ENCODE results near the gene SLC4A7.
"Not testable (repeated sequence)": the region's sequence is repeated elsewhere in the genome, so short reads cannot be mapped to it uniquely, and the experiment has no call there.

SLC4A7 gene

GRCh38 chr3:27484015-27484844 lies at the start of gene SLC4A7:
Gene SLC4A7, minus strand, starts transcription at chr3:27484384. Its CDS starts 258 bp downstream, at chr3:27484126.
- DNase-seq (ENCODE audit: low read depth in 2 of 2) = peak; percentile 96 to 99

GRCh38 chr3:27533261-27533607 lies 49.0 kb upstream of the SLC4A7 start:
- DNase-seq (ENCODE audit: low read depth in 2 of 2) = no peak

GRCh38 chr3:27532426-27533260 lies 48.5 kb upstream of the SLC4A7 start:
- DNase-seq (ENCODE audit: low read depth in 2 of 2) = no peak

DNA sequence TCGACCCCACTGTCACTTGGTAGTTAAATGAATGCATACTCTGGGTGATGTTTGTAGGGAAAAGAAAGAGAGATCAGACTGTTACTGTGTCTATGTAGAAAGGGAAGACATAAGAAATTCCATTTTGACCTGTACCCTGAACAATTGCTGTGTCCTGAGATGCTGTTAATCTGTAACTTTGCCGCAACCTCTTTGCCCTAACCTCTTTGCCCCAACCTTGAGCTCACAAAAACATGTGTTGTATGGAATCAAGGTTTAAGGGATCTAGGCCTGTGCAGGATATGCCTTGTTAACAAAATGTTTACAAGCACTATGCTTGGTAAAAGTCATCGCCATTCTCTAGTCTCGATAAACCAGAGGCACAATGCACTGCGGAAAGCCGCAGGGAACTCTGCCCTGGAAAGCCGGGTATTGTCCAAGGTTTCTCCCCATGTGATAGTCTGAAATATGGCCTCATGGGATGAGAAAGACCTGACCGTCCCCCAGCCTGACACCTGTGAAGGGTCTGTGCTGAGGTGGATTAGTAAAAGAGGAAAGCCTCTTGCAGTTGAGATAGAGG lies 47.1 kb upstream of the SLC4A7 start:
- DNase-seq (ENCODE audit: low read depth in 2 of 2) = not testable (repeated sequence)

DNA sequence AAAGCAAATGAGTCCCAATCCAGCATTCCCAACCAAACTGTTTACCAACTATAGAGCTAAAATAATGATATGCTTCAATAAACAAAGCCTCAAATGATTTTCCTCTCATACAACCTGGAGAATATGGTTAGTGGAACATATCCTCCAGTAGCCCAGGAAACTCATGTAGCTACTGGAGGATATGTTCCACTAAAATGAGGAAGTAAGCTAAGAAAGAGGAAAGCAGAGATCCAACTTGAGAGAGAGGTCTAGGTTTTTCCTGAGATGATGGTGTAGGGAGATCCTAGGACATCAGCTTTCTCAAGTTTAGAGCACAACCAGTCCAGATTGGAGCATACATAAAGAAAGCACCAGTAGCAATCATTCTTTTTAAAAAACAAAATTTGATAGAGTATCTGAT lies 44.6 kb upstream of the SLC4A7 start:
- DNase-seq (ENCODE audit: low read depth in 2 of 2) = no peak

GRCh38 chr3:27526614-27527315 lies 42.6 kb upstream of the SLC4A7 start:
- no peak for DNase-seq (ENCODE audit: low read depth in 2 of 2)

GRCh38 chr3:27521872-27522265 lies 37.7 kb upstream of the SLC4A7 start:
- DNase-seq (ENCODE audit: low read depth in 2 of 2) = no peak

DNA sequence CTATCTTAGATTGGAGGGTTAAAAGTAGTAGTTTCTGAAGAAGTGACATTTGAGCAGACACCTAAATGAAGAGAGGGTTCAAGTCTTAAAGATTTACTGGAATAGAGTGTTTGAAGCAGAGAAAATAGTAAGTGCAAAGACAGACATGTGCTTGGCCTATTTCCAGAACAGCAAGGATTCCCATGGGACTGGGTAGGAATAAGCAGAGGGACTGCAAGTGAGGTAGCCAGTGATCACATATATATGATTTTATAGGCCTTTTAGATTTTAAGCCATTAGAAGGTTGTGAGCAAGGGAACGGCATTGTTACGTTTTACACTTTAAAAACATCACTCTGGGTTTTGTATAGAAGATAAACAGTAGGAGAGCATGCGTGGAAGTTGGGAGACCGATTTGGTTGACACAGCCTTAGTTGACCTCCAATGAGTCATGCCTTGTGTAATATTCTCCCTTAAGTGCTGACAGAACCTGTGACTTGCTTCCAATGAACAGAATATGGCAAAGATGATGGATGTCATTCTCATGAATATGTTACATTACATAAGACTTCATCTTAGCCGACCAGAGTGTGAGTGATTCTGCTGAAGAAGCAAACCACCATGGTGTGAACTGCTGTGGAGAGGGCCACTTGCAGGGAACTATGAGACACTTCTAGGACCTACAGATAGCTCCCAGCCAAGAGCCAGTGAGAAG lies 37.1 kb upstream of the SLC4A7 start:
- DNase-seq (ENCODE audit: low read depth in 2 of 2) = no peak

DNA sequence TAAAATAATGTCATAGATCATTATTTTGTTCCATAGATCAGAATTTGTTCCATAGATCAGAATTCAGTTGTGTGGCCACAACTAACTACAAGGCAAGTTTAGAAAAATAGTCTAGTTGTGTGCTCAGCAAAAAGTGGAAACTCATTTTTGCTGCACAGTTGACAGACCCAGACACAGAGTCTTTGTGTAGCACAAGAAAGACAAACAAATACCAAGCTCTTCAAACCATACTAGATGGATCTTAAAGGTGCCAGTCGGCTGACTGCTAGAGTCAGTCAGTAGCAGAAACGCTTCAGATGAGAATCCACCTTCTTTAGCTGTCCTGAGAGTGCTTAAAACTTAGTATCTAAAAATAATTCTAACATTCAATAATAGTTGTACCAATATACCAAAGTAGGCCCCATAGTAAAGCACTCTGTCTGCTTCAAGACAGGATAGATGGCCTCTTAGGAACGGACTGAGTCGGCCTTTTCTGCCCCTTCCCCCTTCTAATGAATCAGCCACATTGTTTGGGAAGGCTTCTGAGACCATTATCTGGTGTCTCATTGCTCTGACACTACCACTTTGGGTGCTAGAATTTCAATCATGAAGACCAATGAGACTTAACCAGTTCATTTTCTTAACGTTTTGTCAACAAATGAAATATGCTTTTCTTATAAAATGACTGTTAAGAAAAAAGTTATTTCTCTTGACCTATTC lies 27.7 kb upstream of the SLC4A7 start:
- DNase-seq (ENCODE audit: low read depth in 2 of 2) = no peak

GRCh38 chr3:27509376-27509775 lies 25.2 kb upstream of the SLC4A7 start:
- no peak for DNase-seq (ENCODE audit: low read depth in 2 of 2)

- DNase-seq (ENCODE audit: low read depth in 2 of 2) = no peak
These were observed 24.2 kb upstream of the SLC4A7 start for GRCh38 chr3:27508424-27508823.

DNA sequence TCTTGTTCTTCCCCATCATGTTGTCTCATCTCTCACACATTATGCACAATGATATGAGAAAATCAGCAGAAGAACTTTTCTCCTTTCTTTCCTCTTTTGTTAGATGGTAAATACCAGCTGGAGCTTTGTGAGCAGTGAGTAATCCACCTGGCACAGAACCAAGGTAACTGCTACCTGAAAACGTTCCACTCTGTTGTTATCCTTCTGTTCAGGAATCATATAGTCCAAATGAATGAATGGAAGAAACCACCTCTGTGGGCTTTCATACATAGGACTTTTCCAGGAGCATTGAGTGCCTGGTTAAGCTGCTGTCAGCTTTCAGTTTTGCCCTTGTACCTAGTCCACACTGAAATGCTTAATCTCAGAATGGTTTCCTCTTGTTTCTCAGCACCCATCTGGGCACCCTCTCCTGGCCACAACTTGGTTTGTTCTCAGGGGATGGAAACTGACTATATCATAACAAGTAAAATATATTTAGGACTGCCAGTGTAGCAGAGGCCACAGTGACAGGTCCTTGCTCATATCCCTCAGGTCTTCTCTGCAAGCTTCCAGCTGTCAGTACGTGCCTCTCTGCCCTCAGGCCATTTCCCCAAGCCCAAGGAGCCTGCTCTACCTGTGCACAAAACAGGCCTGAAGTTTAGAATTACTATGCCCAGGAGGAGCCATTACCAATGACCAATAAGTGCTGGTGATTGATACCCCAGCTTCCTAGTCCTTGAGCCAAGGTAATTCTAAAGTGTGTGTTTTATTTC lies 23.5 kb upstream of the SLC4A7 start:
- no peak for DNase-seq (ENCODE audit: low read depth in 2 of 2)

- no peak for DNase-seq (ENCODE audit: low read depth in 2 of 2)
These were observed 22.9 kb upstream of the SLC4A7 start for GRCh38 chr3:27507111-27507510.

DNA sequence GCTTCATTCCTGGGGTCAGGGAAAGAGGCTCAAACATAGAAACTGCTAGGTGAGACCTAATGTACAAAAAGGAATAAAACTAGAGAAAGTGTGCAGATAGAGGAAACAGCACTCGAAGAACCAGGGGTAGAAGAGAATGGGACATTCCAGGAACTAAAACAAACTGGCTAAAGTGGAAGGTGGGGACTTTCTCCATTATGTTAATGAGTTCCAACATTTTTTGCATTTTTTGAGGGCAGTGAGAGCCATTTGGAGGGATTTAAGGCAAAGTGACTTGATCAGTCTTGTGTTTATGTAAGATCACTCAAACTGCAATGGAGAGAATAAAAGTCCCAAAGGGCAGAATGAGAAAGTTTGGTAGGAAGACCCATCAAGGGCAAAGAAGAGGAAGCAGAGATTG lies 20.6 kb upstream of the SLC4A7 start:
- no peak for DNase-seq (ENCODE audit: low read depth in 2 of 2)

- DNase-seq (ENCODE audit: low read depth in 2 of 2) = no peak
These were observed 19.3 kb upstream of the SLC4A7 start for GRCh38 chr3:27503526-27503925.

DNA sequence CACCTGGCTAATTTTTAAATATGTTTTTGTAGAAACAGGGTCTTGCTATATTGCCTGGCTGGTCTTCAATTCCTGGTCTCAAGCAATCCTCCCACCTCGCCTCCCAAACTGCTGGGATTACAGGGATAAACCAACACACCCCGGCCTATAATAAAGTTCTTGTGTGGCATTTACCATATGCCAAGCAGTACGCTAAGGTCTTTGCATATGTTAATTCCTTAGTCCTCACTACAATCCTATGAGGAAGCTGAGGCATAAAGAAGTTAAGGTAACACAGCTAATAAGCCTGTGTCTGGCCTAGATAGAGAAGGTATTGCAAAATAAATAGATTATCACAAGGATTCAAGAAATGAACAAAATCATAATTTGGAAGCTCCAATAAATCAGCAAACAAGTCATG lies 17.6 kb upstream of the SLC4A7 start:
- DNase-seq (ENCODE audit: low read depth in 2 of 2) = no peak

DNA sequence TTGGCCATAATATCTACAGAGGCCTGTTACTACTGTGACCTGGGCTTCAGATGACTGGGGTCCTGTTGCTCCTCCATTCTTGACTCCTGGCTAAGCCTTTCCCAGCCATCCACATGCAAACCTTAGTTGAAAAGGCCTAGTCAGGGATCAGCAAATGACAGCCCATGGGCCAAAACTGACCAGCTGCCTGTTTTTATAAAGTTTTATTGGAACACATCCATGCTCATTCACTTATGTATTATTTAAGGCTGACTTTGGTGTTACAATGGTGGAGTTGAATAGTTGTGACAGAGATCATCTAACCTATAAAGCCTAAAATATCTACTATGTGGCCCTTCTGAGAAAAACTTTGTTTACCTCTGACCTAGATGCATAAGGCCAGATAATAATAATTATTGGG lies 16.8 kb upstream of the SLC4A7 start:
- DNase-seq (ENCODE audit: low read depth in 2 of 2) = no peak

DNA sequence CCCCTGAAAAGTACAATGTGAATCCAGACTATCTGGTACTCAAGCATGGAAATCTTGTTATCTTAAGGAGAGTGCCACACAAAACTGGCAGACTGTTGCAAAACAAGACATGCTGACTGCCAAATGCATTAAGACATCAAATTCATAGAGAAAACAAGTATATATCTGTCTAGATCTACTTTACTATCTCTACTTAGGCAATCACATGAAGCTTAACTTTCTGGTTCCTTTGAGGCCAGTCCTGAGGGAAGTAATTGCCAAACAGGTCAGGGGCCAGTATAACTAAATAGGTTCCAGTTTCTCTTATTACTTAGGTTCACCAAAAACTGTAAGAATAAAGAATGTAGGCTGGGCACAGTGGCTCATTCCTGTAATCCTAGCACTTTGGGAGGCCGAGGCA lies 15.9 kb upstream of the SLC4A7 start:
- no peak for DNase-seq (ENCODE audit: low read depth in 2 of 2)

- no peak for DNase-seq (ENCODE audit: low read depth in 2 of 2)
These were observed 10.6 kb upstream of the SLC4A7 start for GRCh38 chr3:27494784-27495183.

DNA sequence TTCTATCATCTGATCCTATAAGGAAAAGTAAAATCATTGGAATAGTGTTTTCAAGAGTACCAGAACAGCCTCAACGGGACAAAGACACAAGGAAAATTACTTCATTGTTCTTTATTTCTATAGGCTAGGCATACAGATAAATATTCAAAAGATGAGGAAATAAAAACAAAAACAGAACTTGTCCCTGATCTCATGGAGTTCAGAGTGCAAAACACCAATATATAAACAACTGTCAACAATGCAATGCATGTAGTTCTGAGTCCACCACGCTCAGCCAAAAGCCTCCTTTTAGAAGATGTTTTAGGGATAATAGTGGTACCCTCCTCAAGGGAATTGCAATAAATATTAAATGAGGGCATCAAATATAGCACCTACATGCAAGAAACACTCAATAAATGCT lies 4.6 kb upstream of the SLC4A7 start:
- no peak for DNase-seq (ENCODE audit: low read depth in 2 of 2)

Measured in stimulated activated CD4-positive, alpha-beta T cell treated with anti-CD3 and anti-CD28 coated beads, Interleukin-12 subunit alpha, Interleukin-12 subunit beta, amount 100 ng/mL, for 24 hours (primary cell).